Measurements from ENCODE around the gene NXPH1.

- TF ChIP-seq, protein P1, sequence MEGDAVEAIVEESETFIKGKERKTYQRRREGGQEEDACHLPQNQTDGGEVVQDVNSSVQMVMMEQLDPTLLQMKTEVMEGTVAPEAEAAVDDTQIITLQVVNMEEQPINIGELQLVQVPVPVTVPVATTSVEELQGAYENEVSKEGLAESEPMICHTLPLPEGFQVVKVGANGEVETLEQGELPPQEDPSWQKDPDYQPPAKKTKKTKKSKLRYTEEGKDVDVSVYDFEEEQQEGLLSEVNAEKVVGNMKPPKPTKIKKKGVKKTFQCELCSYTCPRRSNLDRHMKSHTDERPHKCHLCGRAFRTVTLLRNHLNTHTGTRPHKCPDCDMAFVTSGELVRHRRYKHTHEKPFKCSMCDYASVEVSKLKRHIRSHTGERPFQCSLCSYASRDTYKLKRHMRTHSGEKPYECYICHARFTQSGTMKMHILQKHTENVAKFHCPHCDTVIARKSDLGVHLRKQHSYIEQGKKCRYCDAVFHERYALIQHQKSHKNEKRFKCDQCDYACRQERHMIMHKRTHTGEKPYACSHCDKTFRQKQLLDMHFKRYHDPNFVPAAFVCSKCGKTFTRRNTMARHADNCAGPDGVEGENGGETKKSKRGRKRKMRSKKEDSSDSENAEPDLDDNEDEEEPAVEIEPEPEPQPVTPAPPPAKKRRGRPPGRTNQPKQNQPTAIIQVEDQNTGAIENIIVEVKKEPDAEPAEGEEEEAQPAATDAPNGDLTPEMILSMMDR (IDR thresholded peaks at IDR 0.05) = peak; percentile 56
- peak; percentile 45 for TF ChIP-seq EZH2 (IDR thresholded peaks at IDR 0.05)
Observed at GRCh38 chr7:8433477-8434289, at the start of gene NXPH1.
